ENCODE data around the gene RTBDN. TPM values are rescaled to one million over a fixed set of nuclear protein-coding genes. Genes with fewer than 3 reads are reported as not detected.
"Not testable (repeated sequence)": the region's sequence is repeated elsewhere in the genome, so short reads cannot be mapped to it uniquely, and the experiment has no call there.

Gene RTBDN
- total RNA-seq, 1 experiment from 2014 or later = 2.4 TPM

GRCh38 chr19:12800466-12800770 is 34.0 kb downstream of the RTBDN start:
- CTCF ChIA-PET = no interaction called here
- no peaks in the 10 kb centered on the region for H3K9me3 ChIP-seq (ENCODE audit: control insufficient read depth, insufficient read depth, low read depth, low read length)
- ATAC-seq = no peak
- in situ Hi-C loops (cut with HindIII; ENCODE audit: low pct_unique_long_range_greater_than_20kb, low sequenced_read_pairs) = no loop called here
- H3K4me1 ChIP-seq (ENCODE audit: control insufficient read depth, insufficient read depth, low read length) = peaks cover 11% of the 10 kb centered on the region
- no peak overlapping the region; a peak in 2 of 4 replicates for H3K4me3 ChIP-seq (ENCODE audit: low read depth in 2 of 2, low read length in 2 of 2)
- no peak for TF ChIP-seq CTCF (IDR thresholded peaks at IDR 0.05)
- H3K27me3 ChIP-seq (ENCODE audit: control insufficient read depth, insufficient read depth, low read length) = no peaks in the 10 kb centered on the region
- H3K27ac ChIP-seq (ENCODE audit: low read length) = no peak overlapping the region
- intact Hi-C loops (cut with micrococcal nuclease; ENCODE audit: unreplicated experiment) = no loop called here
- POLR2A ChIA-PET = no interaction called here
- BruUV-seq (replicated peaks) = no TSS peak
- no peak for DNase-seq (ENCODE audit: low read depth, low spot score)
- peaks cover 4% of the 10 kb centered on the region; the same call in 1 of the 2 replicates for H3K36me3 ChIP-seq (ENCODE audit: control insufficient read depth, insufficient read depth, low read length)

GRCh38 chr19:12799742-12800465 is 34.5 kb downstream of the RTBDN start:
- H3K27me3 ChIP-seq (ENCODE audit: control insufficient read depth, insufficient read depth, low read length) = no peaks in the 10 kb centered on the region
- TF ChIP-seq SIN3A (IDR thresholded peaks at IDR 0.05; ENCODE audit: borderline replicate concordance, insufficient read depth, low read depth, low read length) = no peak
- TF ChIP-seq REST (IDR thresholded peaks at IDR 0.05; ENCODE audit: insufficient read depth in 1 of 2, low read depth in 2 of 2, low read length in 1 of 2) = no peak
- DNase-seq (ENCODE audit: low read depth, low spot score) (no peak), ATAC-seq (no peak)
- BruUV-seq (replicated peaks) = no TSS peak
- no peak overlapping the region for H3K27ac ChIP-seq (ENCODE audit: low read length)
- no peaks in the 10 kb centered on the region for H3K9me3 ChIP-seq (ENCODE audit: control insufficient read depth, insufficient read depth, low read depth, low read length)
- intact Hi-C loops (cut with micrococcal nuclease; ENCODE audit: unreplicated experiment) (loop anchor here (5.0 kb wide), 1 partner anchor 38 kb away; no protein-coding TSS in a partner anchor), in situ Hi-C loops (cut with HindIII; ENCODE audit: low pct_unique_long_range_greater_than_20kb, low sequenced_read_pairs) (no loop called here)
- H3K4me1 ChIP-seq (ENCODE audit: control insufficient read depth, insufficient read depth, low read length) = peaks cover 11% of the 10 kb centered on the region
- ChIA-PET CTCF (interaction anchor here (0.5 to 0.7 kb wide), 5 partner anchors 40 to 747 kb away, joined by 3 read pairs; no protein-coding TSS in a partner anchor), POLR2A (no interaction called here)
- no peak overlapping the region for H3K4me3 ChIP-seq (ENCODE audit: low read depth in 2 of 2, low read length in 2 of 2)
- H3K36me3 ChIP-seq (ENCODE audit: control insufficient read depth, insufficient read depth, low read length) = peaks cover 4% of the 10 kb centered on the region; the same call in 1 of the 2 replicates

- CTCF ChIA-PET; BruUV-seq (replicated peaks); H3K9me3 ChIP-seq (ENCODE audit: control insufficient read depth, insufficient read depth, low read depth, low read length); H3K27ac ChIP-seq (ENCODE audit: low read length); POLR2A ChIA-PET; ATAC-seq; H3K4me3 ChIP-seq (ENCODE audit: low read depth in 2 of 2, low read length in 2 of 2); DNase-seq (ENCODE audit: low read depth, low spot score); H3K36me3 ChIP-seq (ENCODE audit: control insufficient read depth, insufficient read depth, low read length); in situ Hi-C loops (cut with HindIII; ENCODE audit: low pct_unique_long_range_greater_than_20kb, low sequenced_read_pairs); H3K27me3 ChIP-seq (ENCODE audit: control insufficient read depth, insufficient read depth, low read length): not testable (repeated sequence)
- H3K4me1 ChIP-seq (ENCODE audit: control insufficient read depth, insufficient read depth, low read length) = peaks cover 11% of the 10 kb centered on the region
- intact Hi-C loops (cut with micrococcal nuclease; ENCODE audit: unreplicated experiment) = loop anchor here (5.0 kb wide), 1 partner anchor 35 kb away; no protein-coding TSS in a partner anchor
Observed at GRCh38 chr19:12797607-12798006, 36.8 kb downstream of the RTBDN start.

Data from Panc1 (cell line).